Skeletal muscle cell (primary cell): ENCODE measurements around the gene TCP11L1.
A peak's percentile ranks its signal among the peaks of the same experiment; 100 is the strongest.
"Not testable (repeated sequence)": the region's sequence is repeated elsewhere in the genome, so short reads cannot be mapped to it uniquely, and the experiment has no call there.

Experiments
- DNase-seq: peaks from one replicate; pipeline ENCODE4 v3.0.0-alpha.2; 2010; ENCODE audit warnings: low read depth
- H3K4me3 ChIP-seq: 2 replicates; pipeline ENCODE4 v1.5.1; 2011; ENCODE audit warnings: low read depth, mild to moderate bottlenecking, control low read depth, low read length, moderate library complexity

The TCP11L1 gene

GRCh38 chr11:33027846-33028536 lies 11.4 kb upstream of the TCP11L1 start:
- H3K4me3 ChIP-seq = no peak overlapping the region

GRCh38 chr11:33028537-33028914 lies 10.8 kb upstream of the TCP11L1 start:
- no peak for DNase-seq
- no peak overlapping the region for H3K4me3 ChIP-seq

More at GRCh38 chr11:33027846-33028536, 11.4 kb upstream of the TCP11L1 start:
- no peak for DNase-seq

GRCh38 chr11:33029218-33029617 lies 10.2 kb upstream of the TCP11L1 start:
- DNase-seq, H3K4me3 ChIP-seq: not testable (repeated sequence)

GRCh38 chr11:33033493-33033892 lies 5.9 kb upstream of the TCP11L1 start:
- no peak for DNase-seq
- H3K4me3 ChIP-seq = no peak overlapping the region

- H3K4me3 ChIP-seq = no peak overlapping the region
- no peak for DNase-seq
Observed at GRCh38 chr11:33035011-33035410, 4.4 kb upstream of the TCP11L1 start.

- no peak for DNase-seq
- H3K4me3 ChIP-seq = peak overlapping the region; percentile 70
Observed at GRCh38 chr11:33040033-33040861, 875 bp downstream of the TCP11L1 start.

GRCh38 chr11:33040862-33041453 lies 1.6 kb downstream of the TCP11L1 start:
- H3K4me3 ChIP-seq = peak overlapping the region; percentile 70
- DNase-seq = no peak

- no peak overlapping the region for H3K4me3 ChIP-seq
- DNase-seq = no peak
Observed at GRCh38 chr11:33043221-33043830, 4.0 kb downstream of the TCP11L1 start.

GRCh38 chr11:33044285-33044756 lies 4.9 kb downstream of the TCP11L1 start:
- no peak for DNase-seq
- no peak overlapping the region for H3K4me3 ChIP-seq

GRCh38 chr11:33045551-33046255 lies 6.3 kb downstream of the TCP11L1 start:
- DNase-seq = no peak
- no peak overlapping the region for H3K4me3 ChIP-seq

- DNase-seq, H3K4me3 ChIP-seq: not testable (repeated sequence)
Observed at GRCh38 chr11:33048701-33049100, 9.3 kb downstream of the TCP11L1 start.

- not testable (repeated sequence) for DNase-seq, H3K4me3 ChIP-seq
Observed at GRCh38 chr11:33049565-33050408, 10.4 kb downstream of the TCP11L1 start.

GRCh38 chr11:33052231-33052630 lies 12.9 kb downstream of the TCP11L1 start:
- no peak overlapping the region for H3K4me3 ChIP-seq
- DNase-seq = no peak

- DNase-seq = no peak
- H3K4me3 ChIP-seq = no peak overlapping the region
Observed at GRCh38 chr11:33055375-33055774, 16.0 kb downstream of the TCP11L1 start.

- H3K4me3 ChIP-seq = no peak overlapping the region
- no peak for DNase-seq
Observed at GRCh38 chr11:33057284-33057683, 17.9 kb downstream of the TCP11L1 start.

GRCh38 chr11:33059331-33060007 lies 20.1 kb downstream of the TCP11L1 start:
- H3K4me3 ChIP-seq = no peak overlapping the region
- DNase-seq = no peak

- H3K4me3 ChIP-seq = no peak overlapping the region
- no peak for DNase-seq
Observed at GRCh38 chr11:33060271-33060670, 20.9 kb downstream of the TCP11L1 start.

GRCh38 chr11:33062137-33062536 lies 22.8 kb downstream of the TCP11L1 start:
- no peak for DNase-seq
- no peak overlapping the region for H3K4me3 ChIP-seq
